GM19043 (cell line): ENCODE measurements around the gene TCF4.
"Not testable (repeated sequence)": the region's sequence is repeated elsewhere in the genome, so short reads cannot be mapped to it uniquely, and the experiment has no call there.

Source experiments
- ATAC-seq: cut with Tn5 transposase; IDR thresholded peaks from one replicate; pipeline ENCODE4 v1.9.1; 2021; ENCODE audit warnings: low read depth; ENCODE audit not compliant: unreplicated experiment

TCF4 gene

GRCh38 chr18:55483266-55483871 is 104.6 kb downstream of the TCF4 start:
- ATAC-seq: no peak

GRCh38 chr18:55479656-55480420 is 108.2 kb downstream of the TCF4 start:
- no peak for ATAC-seq

GRCh38 chr18:55477860-55478581 is 110.0 kb downstream of the TCF4 start:
- peak; percentile 14 for ATAC-seq

DNA sequence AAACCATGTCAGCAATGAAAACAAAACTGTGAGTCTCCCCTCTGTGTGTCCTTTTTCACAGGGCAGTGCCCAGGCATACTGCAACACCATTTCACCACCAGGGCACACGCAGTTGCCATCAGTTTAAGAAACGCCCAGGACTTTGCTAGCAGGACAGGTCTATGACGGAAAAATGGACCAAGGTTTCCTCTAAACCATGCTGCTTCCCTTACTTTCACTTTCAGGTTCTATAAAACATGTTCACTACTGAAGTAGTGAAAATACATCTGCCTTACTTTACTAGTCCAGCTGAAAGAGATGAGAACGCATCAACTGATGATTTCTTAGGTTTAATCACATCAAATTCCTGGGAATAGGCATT is 110.5 kb downstream of the TCF4 start:
- ATAC-seq: peak; percentile 85

GRCh38 chr18:55475916-55476315 is 112.1 kb downstream of the TCF4 start:
- ATAC-seq: no peak

- no peak for ATAC-seq
Observed at GRCh38 chr18:55475467-55475866, 112.5 kb downstream of the TCF4 start.

GRCh38 chr18:55473560-55473959 is 114.4 kb downstream of the TCF4 start:
- ATAC-seq: no peak

DNA sequence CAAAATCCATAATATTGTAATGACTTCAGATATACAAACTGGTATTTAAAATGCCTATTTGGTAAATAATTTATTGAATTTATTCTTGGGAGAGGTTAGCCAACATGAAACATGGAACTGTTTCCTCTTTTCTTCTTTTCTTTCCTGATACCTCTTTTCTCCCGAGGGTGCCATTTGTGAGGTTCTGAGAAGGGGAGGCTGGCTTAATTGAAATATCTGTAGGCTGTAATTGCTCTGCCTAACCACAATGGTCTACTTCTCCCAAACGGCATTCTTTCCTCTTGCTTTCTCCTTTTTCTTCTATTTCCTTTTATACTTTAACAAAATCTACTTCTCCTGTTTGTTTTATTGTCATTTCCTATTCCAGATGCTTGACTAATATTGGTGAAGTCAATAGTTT is 114.9 kb downstream of the TCF4 start:
- no peak for ATAC-seq

- no peak for ATAC-seq
Observed at GRCh38 chr18:55470826-55471225, 117.2 kb downstream of the TCF4 start.

DNA sequence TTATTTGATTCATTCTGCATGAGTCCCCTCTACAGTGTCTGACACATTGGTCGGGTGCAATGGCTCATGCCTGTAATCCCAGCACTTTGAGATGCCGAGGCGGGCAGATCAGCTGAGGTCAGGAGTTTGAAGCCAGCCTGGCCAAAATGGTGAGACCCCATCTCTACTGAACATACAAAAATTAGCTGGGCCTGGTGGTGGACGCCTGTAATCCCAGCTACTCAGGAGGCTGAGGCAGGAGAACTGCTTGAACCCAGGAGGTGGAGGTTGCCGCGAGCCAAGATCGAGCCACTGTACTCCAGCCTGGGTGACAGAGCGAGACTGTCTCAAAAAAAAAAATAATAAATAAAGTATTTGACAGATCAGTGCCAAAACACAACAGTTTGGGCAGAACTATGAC is 118.9 kb downstream of the TCF4 start:
- not testable (repeated sequence) for ATAC-seq

DNA sequence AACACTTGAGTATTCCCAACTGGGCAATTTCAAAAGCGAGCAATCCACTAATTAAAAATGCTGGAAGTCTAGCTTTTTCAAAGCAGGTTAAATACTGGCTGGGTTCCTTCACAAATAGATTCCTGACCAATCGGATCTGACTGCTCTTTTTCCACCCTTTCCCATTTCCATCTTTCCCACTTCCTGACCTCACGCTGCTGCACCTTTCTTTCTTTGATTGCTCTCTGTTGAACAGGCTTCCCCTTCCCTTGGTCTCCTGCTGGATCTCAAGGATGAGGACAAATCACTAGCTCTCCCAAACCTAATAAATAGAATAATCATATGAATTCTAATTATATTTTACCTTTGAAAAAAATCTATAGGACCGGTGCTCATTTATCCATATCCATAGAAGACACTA is 121.2 kb downstream of the TCF4 start:
- ATAC-seq: no peak

- no peak for ATAC-seq
Observed at GRCh38 chr18:55465313-55465712, 122.7 kb downstream of the TCF4 start.

DNA sequence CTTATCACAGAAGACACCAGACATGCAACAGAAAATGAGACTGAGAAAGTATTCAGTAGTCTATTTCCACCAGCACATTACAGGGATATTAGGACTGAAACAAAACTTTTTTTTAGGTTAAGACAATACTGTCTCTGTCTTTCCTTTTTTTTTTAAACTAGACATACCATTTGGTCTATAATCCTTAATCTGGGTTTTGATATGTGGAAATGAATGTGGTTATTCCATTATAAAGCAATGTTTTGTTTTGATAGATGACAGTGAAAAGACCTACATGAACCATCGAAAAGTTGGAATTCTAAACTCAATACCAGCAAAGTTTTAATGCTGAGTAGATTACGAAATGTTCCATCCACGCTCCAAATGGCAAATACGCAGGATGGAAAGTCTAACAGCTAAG is 123.4 kb downstream of the TCF4 start:
- no peak for ATAC-seq

- no peak for ATAC-seq
Observed at GRCh38 chr18:55462652-55463051, 125.3 kb downstream of the TCF4 start.

GRCh38 chr18:55461848-55462247 is 126.1 kb downstream of the TCF4 start:
- ATAC-seq: no peak

- no peak for ATAC-seq
Observed at GRCh38 chr18:55458456-55459203, 129.4 kb downstream of the TCF4 start.

- ATAC-seq: no peak
Observed at GRCh38 chr18:55457028-55457427, 131.0 kb downstream of the TCF4 start.

DNA sequence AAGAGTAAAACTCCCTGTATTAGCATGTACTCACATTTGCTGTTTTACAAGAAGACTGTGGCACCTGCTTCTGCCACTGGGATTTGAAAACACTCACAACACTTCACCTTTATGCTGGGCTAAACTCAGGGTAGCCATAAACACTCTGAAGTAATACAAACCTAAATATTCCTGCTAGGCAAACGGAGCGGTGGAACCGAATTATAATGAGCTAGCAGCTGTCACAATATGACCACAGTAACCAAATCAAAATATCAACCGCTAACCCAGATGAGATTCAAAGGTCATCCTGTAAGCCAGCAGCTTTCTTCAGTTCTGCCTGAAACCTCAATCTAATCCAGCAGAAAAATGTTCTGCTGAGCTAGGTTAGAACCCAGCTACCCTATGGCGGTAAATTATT is 132.1 kb downstream of the TCF4 start:
- ATAC-seq: no peak

DNA sequence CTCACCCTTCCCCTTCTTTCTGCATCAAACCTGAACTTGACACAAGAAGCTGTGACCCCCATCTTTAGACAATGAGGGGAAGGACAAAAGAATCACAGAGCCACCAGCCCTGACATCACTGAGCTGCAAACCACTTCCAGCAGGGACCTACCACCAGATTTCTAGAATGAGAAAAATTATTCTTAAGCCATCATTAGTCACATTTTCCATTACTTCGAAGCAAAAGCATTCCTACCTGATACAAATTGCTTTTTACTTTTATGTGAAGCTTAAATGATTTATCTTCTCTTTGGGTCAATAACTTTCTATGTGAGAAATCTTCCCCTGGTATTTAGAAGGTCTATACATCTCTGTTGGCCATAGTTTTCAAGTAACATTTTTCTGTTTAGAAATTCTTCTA is 134.8 kb downstream of the TCF4 start:
- ATAC-seq: no peak

DNA sequence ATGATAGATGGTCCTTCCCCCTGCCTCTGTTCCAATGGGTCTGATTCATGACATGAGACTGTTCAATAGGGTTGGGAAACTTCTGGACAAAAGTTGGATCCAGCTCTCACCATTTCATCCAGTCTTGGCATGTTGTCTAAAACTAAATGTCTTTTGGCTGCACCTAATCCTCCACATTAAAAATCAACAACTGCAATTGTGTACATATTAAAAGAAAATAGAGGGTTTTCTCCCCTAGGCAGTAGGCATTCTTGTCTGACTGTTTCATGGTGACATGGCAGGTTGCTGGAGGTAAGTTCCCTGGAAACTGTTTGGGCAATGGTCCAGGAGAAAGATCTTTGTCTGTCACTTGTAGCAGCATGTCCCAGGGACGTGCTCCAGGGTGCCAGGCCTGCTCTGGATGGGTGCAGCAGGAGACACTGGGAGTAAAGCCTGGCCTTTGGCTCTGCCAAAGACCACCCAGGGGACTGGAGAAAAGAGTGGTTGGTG is 135.8 kb downstream of the TCF4 start:
- ATAC-seq: no peak
